H1 (cell line): ENCODE measurements around the gene SAMMSON. TPM values are rescaled to one million over a fixed set of nuclear protein-coding genes. Genes with fewer than 3 reads are reported as not detected.

Source experiments
- CTCF ChIA-PET: fragments of 300-600 bp; sonication (Branson Sonifier 250); formaldehyde crosslinking; loops from one replicate; lab custom pipeline; 2021; ENCODE audit not compliant: partially characterized antibody; lab: Charles Lee
- POLR2A ChIA-PET: fragments of 300-600 bp; sonication (Branson Sonifier 250); formaldehyde crosslinking; loops from one replicate; lab custom pipeline; 2021; ENCODE audit warnings: inconsistent platforms; ENCODE audit not compliant: partially characterized antibody; lab: Charles Lee
- DNase-seq, 2 experiments: peaks; one replicate each; pipeline versions ENCODE4 v3.0.0 to v3.0.0-alpha.2; 2010 to 2022; ENCODE audit warnings: low spot score in 2 of 2, low read depth in 1 of 2, mixed read lengths in 1 of 2
- FAIRE-seq: peaks from 2 replicates; lab custom pipeline; 2011; peaks lifted over from hg19 to GRCh38; lab: Jason Lieb, UNC
- H2AFZ ChIP-seq: 2 replicates; pipeline ENCODE4 v1.8.1; 2012; ENCODE audit warnings: low read length, inconsistent platforms
- H2AK5ac ChIP-seq: 2 replicates; pipeline ENCODE4 v1.6.1; 2013; ENCODE audit warnings: low read depth, low read length
- H2BK120ac ChIP-seq: replicated peaks from 2 replicates; pipeline ENCODE3; 2013; ENCODE audit warnings: low read depth, low read length, inconsistent platforms
- H2BK12ac ChIP-seq: 2 replicates; pipeline ENCODE4 v1.6.1; 2013; ENCODE audit warnings: low read depth, low read length
- H2BK15ac ChIP-seq: 2 replicates; pipeline ENCODE4 v1.6.1; 2013; ENCODE audit warnings: low read length
- H2BK20ac ChIP-seq: 2 replicates; pipeline ENCODE4 v1.6.1; 2013; ENCODE audit warnings: low read length
- H2BK5ac ChIP-seq: 2 replicates; pipeline ENCODE4 v1.6.1; 2013; ENCODE audit warnings: low read depth, low read length
- H3K14ac ChIP-seq: 2 replicates; pipeline ENCODE4 v1.6.1; 2013; ENCODE audit warnings: inconsistent platforms; ENCODE audit not compliant: insufficient read length
- H3K18ac ChIP-seq: 2 replicates; pipeline ENCODE4 v1.6.1; 2013; ENCODE audit warnings: low read length; ENCODE audit errors: extremely low read depth
- H3K23ac ChIP-seq: 2 replicates; pipeline ENCODE4 v1.6.1; 2013; ENCODE audit warnings: inconsistent platforms; ENCODE audit not compliant: insufficient read length
- H3K23me2 ChIP-seq: 2 replicates; pipeline ENCODE4 v1.6.1; 2013; ENCODE audit warnings: low read depth, low read length
- H3K27ac ChIP-seq: 2 replicates; pipeline ENCODE4 v1.6.1; 2011; ENCODE audit warnings: low read depth, low read length, inconsistent platforms
- H3K27me3 ChIP-seq, 4 experiments: replicated peaks in 1 of 4; 1 replicate in 1 of 4; 2 replicates in 3 of 4; pipeline versions ENCODE4 v1.6.1 to v1.8.1; 2011 to 2013; ENCODE audit warnings: low read length in 3 of 4, mild to moderate bottlenecking in 3 of 4, inconsistent platforms in 2 of 4, mixed read lengths in 2 of 4, moderate library complexity in 1 of 4; ENCODE audit not compliant: control insufficient read depth in 3 of 4, insufficient read depth in 3 of 4; ENCODE audit errors: extremely low read depth in 1 of 4
- H3K36me3 ChIP-seq, 4 experiments: 2 replicates each; pipeline versions ENCODE4 v1.6.1 to v1.8.1; 2011 to 2013; ENCODE audit warnings: mild to moderate bottlenecking in 4 of 4, low read length in 3 of 4, moderate library complexity in 2 of 4, control low read depth in 1 of 4, inconsistent platforms in 1 of 4; ENCODE audit not compliant: insufficient read depth in 4 of 4, control insufficient read depth in 2 of 4
- H3K4ac ChIP-seq: replicated peaks from 2 replicates; pipeline ENCODE3; 2013; ENCODE audit warnings: low read length, low read depth, mixed read lengths, inconsistent platforms; ENCODE audit not compliant: insufficient read length
- H3K4me1 ChIP-seq, 4 experiments: replicated peaks in 1 of 4; 1 replicate in 1 of 4; 2 replicates in 3 of 4; pipeline versions ENCODE4 v1.6.1 to v1.8.1; 2011 to 2013; ENCODE audit warnings: low read length in 3 of 4, inconsistent platforms in 2 of 4, mixed read lengths in 1 of 4; ENCODE audit not compliant: insufficient read depth in 4 of 4, control insufficient read depth in 3 of 4
- H3K4me2 ChIP-seq, 2 experiments: 2 replicates each; pipeline versions ENCODE4 v1.6.1 to v1.8.1; 2011 to 2013; ENCODE audit warnings: low read depth in 2 of 2, low read length in 2 of 2, control low read depth in 1 of 2, inconsistent platforms in 1 of 2, mild to moderate bottlenecking in 1 of 2; ENCODE audit not compliant: insufficient read depth in 1 of 2
- H3K4me3 ChIP-seq, 4 experiments: fragments of 200-600, 300-600 bp in 1 of 4; sonication (generic), shearing (Covaris generic), sonication (Bioruptor Twin) in 1 of 4; 2 replicates each; pipeline versions ENCODE4 v1.5.1 to v1.8.1; 2011 to 2016; ENCODE audit warnings: low read length in 4 of 4, low read depth in 3 of 4, control low read depth in 2 of 4, inconsistent platforms in 2 of 4, mild to moderate bottlenecking in 2 of 4, mixed read lengths in 1 of 4, moderate library complexity in 1 of 4; ENCODE audit not compliant: insufficient read depth in 2 of 4; ENCODE audit errors: extremely low read depth in 1 of 4
- H3K56ac ChIP-seq: replicated peaks from 2 replicates; pipeline ENCODE3; 2013; ENCODE audit warnings: low read depth, mild to moderate bottlenecking, mixed read lengths, low read length, inconsistent platforms; ENCODE audit not compliant: insufficient read length
- H3K79me1 ChIP-seq: 2 replicates; pipeline ENCODE4 v1.6.1; 2013; ENCODE audit warnings: low read depth, low read length, control low read depth
- H3K79me2 ChIP-seq, 2 experiments: 2 replicates each; pipeline versions ENCODE4 v1.6.1 to v1.8.1; 2012 to 2013; ENCODE audit warnings: low read length in 2 of 2, mild to moderate bottlenecking in 2 of 2, inconsistent platforms in 1 of 2; ENCODE audit not compliant: insufficient read depth in 2 of 2, control insufficient read depth in 1 of 2
- H3K9ac ChIP-seq, 4 experiments: replicated peaks in 1 of 4; 1 replicate in 1 of 4; 2 replicates in 3 of 4; pipeline versions ENCODE4 v1.6.1 to v1.8.1; 2011 to 2013; ENCODE audit warnings: low read depth in 3 of 4, low read length in 3 of 4, control low read depth in 2 of 4, mild to moderate bottlenecking in 2 of 4, moderate library complexity in 2 of 4, inconsistent platforms in 1 of 4; ENCODE audit errors: extremely low read depth in 1 of 4
- H3K9me3 ChIP-seq, 2 experiments: 2 replicates each; pipeline versions ENCODE4 v1.6.1 to v1.8.1; 2012 to 2013; ENCODE audit warnings: mild to moderate bottlenecking in 2 of 2, moderate library complexity in 2 of 2, control low read depth in 1 of 2, inconsistent platforms in 1 of 2, low read depth in 1 of 2, low read length in 1 of 2, mixed read lengths in 1 of 2; ENCODE audit not compliant: insufficient read depth in 2 of 2
- H4K20me1 ChIP-seq, 2 experiments: replicated peaks in 1 of 2; 2 replicates each; pipeline versions ENCODE3 to v1.8.1; 2011 to 2013; ENCODE audit warnings: inconsistent platforms in 2 of 2, low read length in 2 of 2, mild to moderate bottlenecking in 1 of 2; ENCODE audit not compliant: insufficient read depth in 2 of 2, control insufficient read depth in 1 of 2
- H4K5ac ChIP-seq: 2 replicates; pipeline ENCODE4 v1.6.1; 2013; ENCODE audit warnings: low read length, low read depth, mixed read lengths, inconsistent platforms; ENCODE audit not compliant: insufficient read length
- H4K8ac ChIP-seq: 2 replicates; pipeline ENCODE4 v1.8.0; 2013; ENCODE audit warnings: mild to moderate bottlenecking, moderate library complexity, low read length, inconsistent platforms; ENCODE audit not compliant: insufficient read depth; ENCODE audit errors: extremely low read depth
- H4K91ac ChIP-seq: replicated peaks from 2 replicates; pipeline ENCODE3; 2013; ENCODE audit warnings: low read length, mixed read lengths, inconsistent platforms; ENCODE audit not compliant: insufficient read length
- CBX5 ChIP-seq: fragments of 300-800, 300-1000 bp; sonication (generic); IDR thresholded peaks from 2 replicates; pipeline ENCODE4 v1.7.1; 2016; ENCODE audit warnings: antibody characterized with exemption, low read length, low read depth
- EP300 ChIP-seq, 2 experiments: IDR thresholded peaks; 1 replicate in 1 of 2; 2 replicates in 1 of 2; pipeline ENCODE4 v1.6.1; 2011 to 2012; ENCODE audit warnings: low read depth in 2 of 2, low read length in 2 of 2, mild to moderate bottlenecking in 2 of 2, borderline replicate concordance in 1 of 2, inconsistent platforms in 1 of 2, moderate library complexity in 1 of 2
- GTF2F1 ChIP-seq: IDR thresholded peaks from 2 replicates; pipeline ENCODE4 v1.6.1; 2012; ENCODE audit warnings: low read depth, low read length, improper control_type of control experiment, borderline replicate concordance
- MAFK ChIP-seq: IDR thresholded peaks from 2 replicates; pipeline ENCODE4 v1.6.1; 2012; ENCODE audit warnings: low read depth, mild to moderate bottlenecking, improper control_type of control experiment, low read length
- RAD21 ChIP-seq, 2 experiments: IDR thresholded peaks in 1 of 2; conservative IDR thresholded peaks in 1 of 2; 2 replicates each; pipeline ENCODE4 v1.6.1; 2011; ENCODE audit warnings: low read depth in 2 of 2, low read length in 2 of 2, improper control_type of control experiment in 1 of 2, inconsistent platforms in 1 of 2, mild to moderate bottlenecking in 1 of 2, moderate library complexity in 1 of 2
- SIN3A ChIP-seq, 2 experiments: IDR thresholded peaks in 1 of 2; conservative IDR thresholded peaks in 1 of 2; 2 replicates each; pipeline ENCODE4 v1.6.1; 2011 to 2012; ENCODE audit warnings: low read length in 2 of 2, improper control_type of control experiment in 1 of 2, low read depth in 1 of 2, mild to moderate bottlenecking in 1 of 2
- SRF ChIP-seq: IDR thresholded peaks from 2 replicates; pipeline ENCODE4 v1.6.1; 2011; ENCODE audit warnings: mild to moderate bottlenecking, low read depth, low read length, moderate library complexity
- YY1 ChIP-seq: IDR thresholded peaks from 2 replicates; pipeline ENCODE4 v1.6.1; 2011; ENCODE audit warnings: low read depth, mild to moderate bottlenecking, low read length
- ZNF274 ChIP-seq: IDR thresholded peaks from 2 replicates; pipeline ENCODE4 v1.7.0; 2012; ENCODE audit warnings: low read length, borderline replicate concordance; ENCODE audit errors: extremely low read depth
- WGBS, 2 experiments: shearing (Covaris generic) in 1 of 2; methylation state at CpG; one replicate each; pipeline versions ENCODE4 v1.1.6 to v1.1.7; 2013 to 2015; ENCODE audit warnings: low lambda C conversion rate in 2 of 2, mixed read lengths in 2 of 2, inconsistent platforms in 1 of 2, low coverage in 1 of 2, missing lambda C conversion rate in 1 of 2; ENCODE audit not compliant: insufficient replicate concordance in 2 of 2, insufficient coverage in 1 of 2, insufficient read length in 1 of 2; ENCODE audit errors: extremely low coverage in 1 of 2, missing lambda C conversion rate in 1 of 2; 5-methylcytosine and 5-hydroxymethylcytosine counted together
- polyA plus RNA-seq, 7 experiments: library from polyadenylated mRNA; depleted of rRNA in 3 of 7; stranded (reverse) in 5 of 7; unstranded in 2 of 7; fragments of >200 nt in 5 of 7; fragments of 200-250 nt in 2 of 7; gene quantifications; 1 replicate in 5 of 7; 2 replicates in 1 of 7; 4 replicates in 1 of 7; pipeline versions ENCODE4 v1.2.1 to v1.2.3, GENCODE V29; 2011 to 2013; ENCODE audit warnings: missing spikeins in 2 of 7, mixed read lengths in 2 of 7
- total RNA-seq: library from RNA; stranded (reverse); fragmentation: NEBNext Ultra II Directional; extraction: Animal tissue kit (Norgen Biotek cat#: 25700); gene quantifications from 2 replicates; pipeline ENCODE4 v1.2.1, GENCODE V29; 2021

SAMMSON gene
- total and polyA plus RNA-seq, 2 of the 8 experiments (the other 6 are each of a cell fraction or from before 2014, with no cell fraction given): not detected

DNA sequence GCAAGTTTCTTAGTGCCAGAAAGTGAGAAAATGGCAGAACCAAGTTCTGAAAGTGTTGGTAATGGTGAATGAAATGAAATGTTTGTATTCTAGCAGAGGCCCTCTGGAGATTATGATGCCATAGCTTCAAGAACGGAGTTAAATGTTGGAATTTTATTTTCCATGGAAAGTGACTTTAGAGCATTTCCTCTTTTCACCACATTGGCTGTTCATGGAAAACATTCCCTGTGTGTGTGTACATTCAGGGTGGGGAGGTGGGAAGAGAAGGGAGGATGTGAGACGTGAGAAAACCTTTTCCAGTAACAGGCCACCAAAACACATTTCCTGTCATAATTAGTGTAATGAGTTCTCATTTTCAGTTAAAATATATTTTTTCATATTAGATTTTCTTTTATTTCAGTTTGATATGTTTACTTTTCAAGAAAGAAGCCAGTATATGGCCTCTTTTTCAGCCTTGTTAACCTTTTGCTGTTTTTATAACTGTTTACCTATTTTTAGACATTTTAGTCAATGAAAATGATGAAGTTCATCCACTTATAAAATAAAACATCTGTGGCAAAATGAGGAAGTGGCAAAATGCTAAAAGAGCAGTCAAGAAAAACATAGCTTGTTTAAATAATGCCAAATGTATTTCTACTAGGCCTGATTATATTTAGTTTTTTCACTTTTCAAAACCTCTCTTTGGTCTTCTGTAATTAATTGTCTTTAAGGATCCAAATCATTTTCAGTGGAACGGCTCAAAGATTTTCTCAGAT lies 21.6 kb downstream of the SAMMSON start:
- H3K4me3 ChIP-seq: no peak overlapping the region
- no peaks in the 10 kb centered on the region for H3K79me1 ChIP-seq
- no peak overlapping the region for H2BK20ac ChIP-seq
- no peaks in the 10 kb centered on the region for H3K23me2 ChIP-seq
- no peak overlapping the region for H2BK12ac ChIP-seq
- no peak overlapping the region for H2AFZ ChIP-seq
- no peaks in the 10 kb centered on the region for H3K9me3 ChIP-seq
- ChIA-PET CTCF (no interaction called here), POLR2A (no interaction called here)
- H3K27ac ChIP-seq: no peak overlapping the region
- FAIRE-seq (no peak), DNase-seq (no peak)
- H3K4ac ChIP-seq: no peak overlapping the region
- H2BK15ac ChIP-seq: no peak overlapping the region
- H3K23ac ChIP-seq: no peak overlapping the region
- H3K79me2 ChIP-seq: no peaks in the 10 kb centered on the region
- no peak overlapping the region for H4K5ac ChIP-seq
- H3K56ac ChIP-seq: no peak overlapping the region
- H3K27me3 ChIP-seq: no peaks in the 10 kb centered on the region
- no peaks in the 10 kb centered on the region for H3K36me3 ChIP-seq
- WGBS, 2 experiments: 92% methylated on average over 3 of the region's 3 CpGs; no CpG with 5 or more reads in 1 of the 2 experiments
- H3K4me2 ChIP-seq: no peak overlapping the region
- no peak overlapping the region for H4K8ac ChIP-seq
- H3K18ac ChIP-seq: no peak overlapping the region
- no peaks in the 10 kb centered on the region for H4K20me1 ChIP-seq
- H2AK5ac ChIP-seq: no peak overlapping the region
- no peak overlapping the region for H2BK120ac ChIP-seq
- no peak overlapping the region for H3K14ac ChIP-seq
- no peak overlapping the region for H3K9ac ChIP-seq
- no peak overlapping the region for H2BK5ac ChIP-seq
- no peaks in the 10 kb centered on the region for H3K4me1 ChIP-seq
- no peak overlapping the region for H4K91ac ChIP-seq
- TF ChIP-seq MAFK (no peak), EP300 (IDR thresholded peaks at IDR 0.05; ENCODE audit: borderline replicate concordance in 1 of 2, low read depth in 2 of 2, low read length in 2 of 2) (no peak), YY1 (no peak), CBX5 (no peak), ZNF274 (no peak), GTF2F1 (no peak), SRF (no peak), RAD21 (IDR thresholded peaks at IDR 0.05 in 1 of 2, conservative IDR thresholded peaks at IDR 0.05 in 1 of 2; ENCODE audit: low read depth in 2 of 2, low read length in 2 of 2) (no peak), SIN3A (conservative IDR thresholded peaks at IDR 0.05 in 1 of 2, IDR thresholded peaks at IDR 0.05 in 1 of 2; ENCODE audit: low read depth in 1 of 2, low read length in 2 of 2) (no peak)
